GM12873 (cell line): Measurements from ENCODE around the gene UMOD.

Experiments
- TF ChIP-seq, protein P1 (sequence below): IDR thresholded peaks from 2 replicates; pipeline ENCODE4 v1.5.1; 2012; ENCODE audit warnings: low read depth, mild to moderate bottlenecking, moderate library complexity, low read length, control low read depth; ENCODE audit not compliant: insufficient read depth; ENCODE audit errors: missing control alignments

The UMOD gene

DNA sequence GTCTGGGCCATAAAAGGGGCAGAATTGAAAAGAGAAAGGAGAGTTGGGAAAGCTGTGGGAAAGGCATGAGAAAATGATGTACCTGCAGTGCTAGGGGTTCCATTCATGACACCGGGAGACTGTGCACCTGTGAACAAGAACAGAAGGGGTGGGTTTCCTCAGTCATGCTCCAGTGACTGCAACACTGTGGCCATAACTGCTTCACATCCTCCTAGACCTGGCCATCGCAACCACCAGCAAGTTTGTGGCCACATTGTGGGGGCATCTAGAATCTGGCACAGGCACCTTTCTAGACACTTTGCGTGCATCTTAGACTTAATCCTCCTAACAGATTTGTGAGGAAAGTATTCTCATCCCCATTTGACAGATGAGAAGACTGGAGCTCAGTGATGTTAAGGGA is 37.9 kb downstream of the UMOD start:
- TF ChIP-seq, protein P1, sequence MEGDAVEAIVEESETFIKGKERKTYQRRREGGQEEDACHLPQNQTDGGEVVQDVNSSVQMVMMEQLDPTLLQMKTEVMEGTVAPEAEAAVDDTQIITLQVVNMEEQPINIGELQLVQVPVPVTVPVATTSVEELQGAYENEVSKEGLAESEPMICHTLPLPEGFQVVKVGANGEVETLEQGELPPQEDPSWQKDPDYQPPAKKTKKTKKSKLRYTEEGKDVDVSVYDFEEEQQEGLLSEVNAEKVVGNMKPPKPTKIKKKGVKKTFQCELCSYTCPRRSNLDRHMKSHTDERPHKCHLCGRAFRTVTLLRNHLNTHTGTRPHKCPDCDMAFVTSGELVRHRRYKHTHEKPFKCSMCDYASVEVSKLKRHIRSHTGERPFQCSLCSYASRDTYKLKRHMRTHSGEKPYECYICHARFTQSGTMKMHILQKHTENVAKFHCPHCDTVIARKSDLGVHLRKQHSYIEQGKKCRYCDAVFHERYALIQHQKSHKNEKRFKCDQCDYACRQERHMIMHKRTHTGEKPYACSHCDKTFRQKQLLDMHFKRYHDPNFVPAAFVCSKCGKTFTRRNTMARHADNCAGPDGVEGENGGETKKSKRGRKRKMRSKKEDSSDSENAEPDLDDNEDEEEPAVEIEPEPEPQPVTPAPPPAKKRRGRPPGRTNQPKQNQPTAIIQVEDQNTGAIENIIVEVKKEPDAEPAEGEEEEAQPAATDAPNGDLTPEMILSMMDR, result no peak

GRCh38 chr16:20313741-20314140 is 38.8 kb downstream of the UMOD start:
- TF ChIP-seq, protein P1, result no peak

DNA sequence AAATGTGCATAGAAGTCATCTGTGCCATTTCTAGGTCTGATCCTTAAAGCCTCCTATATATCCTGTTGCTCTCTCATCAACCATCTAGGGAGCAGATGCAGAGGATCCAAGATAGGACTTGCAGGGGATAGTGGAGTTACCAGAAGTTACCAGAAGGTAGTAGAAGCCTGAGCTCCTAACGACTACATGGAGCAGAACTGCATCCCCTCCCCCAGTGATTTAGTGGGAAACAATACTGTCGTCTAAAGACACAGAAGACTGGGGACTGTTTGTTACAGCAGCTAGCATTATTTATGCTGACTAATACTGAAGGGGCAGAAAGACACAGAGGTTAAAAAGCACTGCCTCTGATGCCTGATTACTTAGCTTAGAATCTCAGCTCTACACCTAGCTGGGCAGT is 41.0 kb downstream of the UMOD start:
- TF ChIP-seq, protein P1, result no peak

DNA sequence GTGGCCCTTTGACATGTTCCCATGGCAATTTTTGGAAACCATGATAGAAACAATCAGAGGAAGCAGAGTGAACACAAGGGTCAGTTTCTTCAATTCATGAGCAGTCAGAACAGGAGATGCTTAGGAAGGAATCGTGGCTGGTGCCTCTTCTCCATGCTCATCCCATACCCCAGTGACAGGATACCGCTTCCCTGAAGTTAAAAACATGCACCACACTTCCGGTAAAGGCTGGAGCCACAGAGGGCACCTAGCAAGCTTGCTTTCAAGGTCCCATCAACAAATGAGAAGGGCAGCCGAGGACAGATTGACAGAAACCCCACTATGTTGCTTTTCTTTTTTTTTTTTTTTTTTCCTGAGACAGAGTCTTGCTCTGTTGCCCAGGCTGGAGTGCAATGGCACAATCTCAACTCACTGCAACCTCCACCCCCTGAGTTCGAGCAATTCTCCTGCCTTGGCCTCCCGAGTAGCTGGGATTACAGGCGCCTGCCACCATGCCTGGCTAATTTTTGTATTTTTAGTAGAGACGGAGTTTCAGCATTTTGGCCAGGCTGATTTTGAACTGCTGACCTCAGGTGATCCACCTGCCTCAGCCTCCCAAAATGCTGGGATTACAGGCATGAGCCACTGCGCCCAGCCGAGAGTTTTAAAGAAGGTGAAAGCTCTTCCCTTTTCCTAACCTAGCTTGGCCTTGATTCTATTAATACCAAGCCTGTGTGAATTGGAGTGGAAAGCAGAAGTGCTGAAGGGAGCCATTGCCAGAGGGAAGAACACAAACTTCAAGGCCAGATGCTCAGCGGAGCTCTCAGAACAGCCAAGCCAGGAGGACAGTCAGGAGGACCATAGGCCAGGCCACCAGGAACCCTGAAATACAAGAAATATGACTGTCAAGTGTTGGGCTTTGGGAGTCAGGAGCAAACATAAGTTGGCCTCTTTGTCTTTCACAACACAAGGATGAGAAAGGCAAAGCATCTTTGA is 41.8 kb downstream of the UMOD start:
- TF ChIP-seq, protein P1, result no peak

DNA sequence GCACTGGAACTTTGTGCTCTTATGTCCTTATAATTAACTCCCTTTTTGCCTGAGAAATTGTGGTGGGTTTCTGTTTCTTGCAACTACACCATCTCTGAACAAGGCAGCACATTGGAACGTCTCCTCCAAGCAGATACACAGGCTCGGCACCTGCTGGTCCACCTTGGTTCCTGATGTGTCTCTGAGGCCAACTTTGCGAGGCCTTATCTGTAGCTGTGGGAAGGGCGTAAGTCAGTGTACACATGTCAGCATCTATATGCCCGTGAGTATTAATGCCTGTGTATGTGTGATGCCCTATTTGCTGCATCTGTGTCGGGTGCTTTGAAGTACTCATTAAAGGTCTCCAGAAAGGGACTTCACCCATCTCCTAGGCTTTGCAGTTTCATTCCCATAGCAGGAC is 42.7 kb downstream of the UMOD start:
- TF ChIP-seq, protein P1, result no peak

GRCh38 chr16:20308801-20309590 is 43.5 kb downstream of the UMOD start:
- TF ChIP-seq, protein P1, result no peak

DNA sequence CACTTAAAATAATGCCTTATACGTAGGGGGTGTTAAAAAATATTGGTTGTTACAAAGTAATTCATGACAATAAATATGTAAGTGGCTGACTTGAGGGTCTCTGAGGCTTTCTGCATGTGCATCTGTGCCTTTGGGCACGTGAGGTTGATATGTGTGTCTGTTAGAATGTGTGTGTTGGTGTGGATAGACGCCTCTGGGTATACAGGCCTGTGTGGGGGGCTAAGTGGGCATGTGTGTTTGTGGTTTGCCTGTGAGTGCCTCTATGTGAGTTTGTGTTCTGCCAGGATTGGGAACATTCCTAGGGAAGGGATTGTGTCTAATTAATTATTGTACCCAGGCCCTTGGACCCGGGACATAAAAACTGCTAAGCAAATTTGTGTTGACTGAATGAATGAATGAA is 44.2 kb downstream of the UMOD start:
- TF ChIP-seq, protein P1, result no peak
